ENCODE results near the gene EBI3. TPM values are rescaled to one million over a fixed set of nuclear protein-coding genes. Genes with fewer than 3 reads are reported as not detected.
A peak's percentile ranks its signal among the peaks of the same experiment; 100 is the strongest.

Gene EBI3
- total and polyA plus RNA-seq, 2 of the 13 experiments (the other 11 are each of a cell fraction or from before 2014, with no cell fraction given), result 3.4 TPM; not detected in 1

GRCh38 chr19:4198467-4199126, 30.7 kb upstream of the EBI3 start (continued):
- no peak for TF ChIP-seq GMEB2 (CRISPR knock-in tag; IDR thresholded peaks at IDR 0.05; ENCODE audit: low read depth)
- TF ChIP-seq CERS6 (CRISPR knock-in tag; IDR thresholded peaks at IDR 0.05), result no peak

- no peaks in the 10 kb centered on the region for H4K20me1 ChIP-seq (ENCODE audit: insufficient read depth, low read length)
- ChIA-PET POLR2A (no interaction called here), CTCF (ENCODE audit: low intra/inter-chr PET ratio, low total read pairs) (interaction anchor here (1.2 kb wide), 2 partner anchors 14 to 59 kb away, joined by 3 read pairs; no protein-coding TSS in a partner anchor)
- H3K27ac ChIP-seq (ENCODE audit: extremely low read length, insufficient read depth, low read length), result no peak overlapping the region
- peaks cover 22% of the 10 kb centered on the region for H3K4me1 ChIP-seq (ENCODE audit: insufficient read depth, low read length)
- H3K9ac ChIP-seq (ENCODE audit: insufficient read depth, low read depth, low read length), result no peak overlapping the region
- intact Hi-C loops (cut with micrococcal nuclease; ENCODE audit: unreplicated experiment), result no loop called here
- H3K79me2 ChIP-seq (ENCODE audit: insufficient read depth, low read length), result no peaks in the 10 kb centered on the region
- 9% methylated on average over 5 of the region's 33 CpGs for WGBS (ENCODE audit: low lambda C conversion rate)
- H3K4me2 ChIP-seq (ENCODE audit: low read depth, low read length), result no peak overlapping the region; the same call in 1 of the 2 replicates
- no TSS peak for BruUV-seq (replicated peaks)
- ATAC-seq (peak; percentile 80), FAIRE-seq (no peak), DNase-seq (ENCODE audit: low spot score) (peak; percentile 34)
- H3K4me3 ChIP-seq (replicated peaks in 1 of 3; ENCODE audit: insufficient read depth in 1 of 3, low read depth in 2 of 3, low read length in 3 of 3), result no peak overlapping the region
- H3K9me3 ChIP-seq (ENCODE audit: low read length), result no peaks in the 10 kb centered on the region
- in situ Hi-C loops (cut with HindIII; ENCODE audit: extremely low pct_ligation_motif_present, low pct_unique_long_range_greater_than_20kb), result loop anchor here (5.0 to 25.0 kb wide), 2 partner anchors 212 to 337 kb away; partner anchors contain the start of genes EEF2 and ZFR2
- no peaks in the 10 kb centered on the region for H3K36me3 ChIP-seq (replicated peaks in 1 of 2; ENCODE audit: control insufficient read depth in 1 of 2, insufficient read depth in 2 of 2, low read length in 2 of 2)
- peaks cover 7 to 48% of the 10 kb centered on the region in 2 experiments; a peak in 4 of 5 replicates for H3K27me3 ChIP-seq (ENCODE audit: control insufficient read depth in 1 of 2, insufficient read depth in 2 of 2, low read length in 2 of 2)
- H2AFZ ChIP-seq (ENCODE audit: low read length), result no peak overlapping the region
- TF ChIP-seq HOXA3 (CRISPR knock-in tag; IDR thresholded peaks at IDR 0.05) (peak; percentile 34; the same call in 1 of the 2 replicates), ZNF75D (CRISPR knock-in tag; IDR thresholded peaks at IDR 0.05; ENCODE audit: borderline replicate concordance) (no peak), KDM2A (CRISPR knock-in tag; IDR thresholded peaks at IDR 0.05; ENCODE audit: borderline replicate concordance, low read depth) (peak; percentile 48; the same call in 1 of the 2 replicates), ZKSCAN5 (CRISPR knock-in tag; IDR thresholded peaks at IDR 0.05) (peak; percentile 98), PBX2 (CRISPR knock-in tag; IDR thresholded peaks at IDR 0.05) (no peak), HNRNPLL (IDR thresholded peaks at IDR 0.05; ENCODE audit: low read depth, low read length, poor library complexity, severe bottlenecking) (peak; percentile 29), ZNF782 (CRISPR knock-in tag; IDR thresholded peaks at IDR 0.05; ENCODE audit: borderline replicate concordance) (no peak), STAG1 (CRISPR knock-in tag; IDR thresholded peaks at IDR 0.05) (peak; percentile 53), ARID5B (CRISPR knock-in tag; IDR thresholded peaks at IDR 0.05) (no peak), MYC (CRISPR knock-in tag; IDR thresholded peaks at IDR 0.05; ENCODE audit: borderline replicate concordance) (peak; percentile 38; the same call in 1 of the 2 replicates), MXD1 (CRISPR knock-in tag; IDR thresholded peaks at IDR 0.05) (0 out of 2 replicates have a peak, but pooled peaks have one; percentile 23)
These were observed 29.5 kb upstream of the EBI3 start for GRCh38 chr19:4199699-4200293.
